ENCODE data around the gene OSBPL10. TPM values are rescaled to one million over a fixed set of nuclear protein-coding genes. Genes with fewer than 3 reads are reported as not detected.

Gene OSBPL10
- total RNA-seq, 1 donor = 29.0 TPM

GRCh38 chr3:31958701-31959152 lies 22.3 kb downstream of the OSBPL10 start:
- TF ChIP-seq CTCF (IDR thresholded peaks at IDR 0.05; ENCODE audit: extremely low read depth, low read depth, low read length) = no peak
- no peak overlapping the region for H3K4me3 ChIP-seq (ENCODE audit: insufficient read depth, low read length)
- no peak overlapping the region for H3K4me2 ChIP-seq (ENCODE audit: insufficient read depth, low read length)
- no peak overlapping the region for H3K27ac ChIP-seq (ENCODE audit: low read depth, low read length)
- H3K4me1 ChIP-seq (ENCODE audit: insufficient read depth, low read length) = peaks cover 23% of the 10 kb centered on the region
- H3K27me3 ChIP-seq (ENCODE audit: insufficient read depth, low read length) = no peaks in the 10 kb centered on the region
- no peak for DNase-seq (ENCODE audit: insufficient read length, low spot score, missing footprints)
- no peak overlapping the region for H2AFZ ChIP-seq (ENCODE audit: low read length)
- no peaks in the 10 kb centered on the region for H3K36me3 ChIP-seq (ENCODE audit: insufficient read depth, low read length)
- peaks cover 9% of the 10 kb centered on the region for H3K9me3 ChIP-seq (ENCODE audit: low read depth, low read length)
- H4K20me1 ChIP-seq (ENCODE audit: insufficient read depth, low read length) = no peaks in the 10 kb centered on the region
- peaks cover 6% of the 10 kb centered on the region for H3K79me2 ChIP-seq (ENCODE audit: insufficient read depth, low read length)

GRCh38 chr3:31957106-31957505 lies 24.0 kb downstream of the OSBPL10 start:
- no peak overlapping the region for H3K4me2 ChIP-seq (ENCODE audit: insufficient read depth, low read length)
- no peaks in the 10 kb centered on the region for H3K36me3 ChIP-seq (ENCODE audit: insufficient read depth, low read length)
- no peak overlapping the region for H3K4me3 ChIP-seq (ENCODE audit: insufficient read depth, low read length)
- H3K4me1 ChIP-seq (ENCODE audit: insufficient read depth, low read length) = peaks cover 23% of the 10 kb centered on the region
- peak overlapping the region; percentile 29 for H3K27ac ChIP-seq (ENCODE audit: low read depth, low read length)
- no peak for TF ChIP-seq CTCF (IDR thresholded peaks at IDR 0.05; ENCODE audit: extremely low read depth, low read depth, low read length)
- H3K27me3 ChIP-seq (ENCODE audit: insufficient read depth, low read length) = no peaks in the 10 kb centered on the region
- H4K20me1 ChIP-seq (ENCODE audit: insufficient read depth, low read length) = no peaks in the 10 kb centered on the region
- peaks cover 9% of the 10 kb centered on the region for H3K9me3 ChIP-seq (ENCODE audit: low read depth, low read length)
- H3K79me2 ChIP-seq (ENCODE audit: insufficient read depth, low read length) = peaks cover 4% of the 10 kb centered on the region
- no peak overlapping the region for H2AFZ ChIP-seq (ENCODE audit: low read length)
- DNase-seq (ENCODE audit: insufficient read length, low spot score, missing footprints) = no peak

GRCh38 chr3:31955581-31955980 lies 25.5 kb downstream of the OSBPL10 start:
- Histone ChIP-seq H3K27ac (ENCODE audit: low read depth, low read length) (no peak overlapping the region), H3K27me3 (ENCODE audit: insufficient read depth, low read length) (no peaks in the 10 kb centered on the region), H3K36me3 (ENCODE audit: insufficient read depth, low read length) (no peaks in the 10 kb centered on the region), H2AFZ (ENCODE audit: low read length) (no peak overlapping the region), H3K4me1 (ENCODE audit: insufficient read depth, low read length) (peaks cover 14% of the 10 kb centered on the region), H4K20me1 (ENCODE audit: insufficient read depth, low read length) (no peaks in the 10 kb centered on the region), H3K4me3 (ENCODE audit: insufficient read depth, low read length) (no peak overlapping the region), H3K9me3 (ENCODE audit: low read depth, low read length) (peaks cover 9% of the 10 kb centered on the region), H3K4me2 (ENCODE audit: insufficient read depth, low read length) (no peak overlapping the region), H3K79me2 (ENCODE audit: insufficient read depth, low read length) (peaks cover 4% of the 10 kb centered on the region)
- no peak for DNase-seq (ENCODE audit: insufficient read length, low spot score, missing footprints)
- TF ChIP-seq CTCF (IDR thresholded peaks at IDR 0.05; ENCODE audit: extremely low read depth, low read depth, low read length) = no peak

GRCh38 chr3:31953636-31954035 lies 27.4 kb downstream of the OSBPL10 start:
- Histone ChIP-seq H3K9me3 (ENCODE audit: low read depth, low read length) (peaks cover 9% of the 10 kb centered on the region), H2AFZ (ENCODE audit: low read length) (no peak overlapping the region), H3K79me2 (ENCODE audit: insufficient read depth, low read length) (peaks cover 4% of the 10 kb centered on the region), H3K36me3 (ENCODE audit: insufficient read depth, low read length) (no peaks in the 10 kb centered on the region), H3K4me2 (ENCODE audit: insufficient read depth, low read length) (no peak overlapping the region), H4K20me1 (ENCODE audit: insufficient read depth, low read length) (no peaks in the 10 kb centered on the region), H3K4me3 (ENCODE audit: insufficient read depth, low read length) (no peak overlapping the region), H3K27ac (ENCODE audit: low read depth, low read length) (no peak overlapping the region), H3K27me3 (ENCODE audit: insufficient read depth, low read length) (no peaks in the 10 kb centered on the region), H3K4me1 (ENCODE audit: insufficient read depth, low read length) (no peaks in the 10 kb centered on the region)
- no peak for TF ChIP-seq CTCF (IDR thresholded peaks at IDR 0.05; ENCODE audit: extremely low read depth, low read depth, low read length)
- DNase-seq (ENCODE audit: insufficient read length, low spot score, missing footprints) = no peak
